SK-N-MC (cell line): ENCODE measurements around the gene SEMA3B.
A peak's percentile ranks its signal among the peaks of the same experiment; 100 is the strongest.
"Not testable (repeated sequence)": the region's sequence is repeated elsewhere in the genome, so short reads cannot be mapped to it uniquely, and the experiment has no call there.

Experiments used
- DNase-seq: peaks from one replicate; pipeline ENCODE4 v3.0.0-alpha.2; 2011; ENCODE audit warnings: low read depth, low spot score
- H3K27ac ChIP-seq: fragments of 200-600 bp; sonication (generic); 2 replicates; pipeline ENCODE4 v1.5.1; 2016; ENCODE audit warnings: mixed run types
- H3K36me3 ChIP-seq: fragments of 200-600 bp; sonication (generic); 2 replicates; pipeline ENCODE4 v1.6.1; 2017; ENCODE audit warnings: antibody characterized with exemption, low read length, mixed read lengths; ENCODE audit not compliant: insufficient read depth
- H3K4me3 ChIP-seq: fragments of 200-600 bp; sonication (generic); 2 replicates; pipeline ENCODE4 v1.5.1; 2016
- H3K9ac ChIP-seq: fragments of 200-600 bp; sonication (generic); 2 replicates; pipeline ENCODE4 v1.8.0; 2017; ENCODE audit warnings: mixed run types, mixed read lengths; ENCODE audit not compliant: insufficient read length
- H3K9me3 ChIP-seq: fragments of 200-600 bp; sonication (generic); 2 replicates; pipeline ENCODE4 v1.6.1; 2017; ENCODE audit warnings: low read depth, mild to moderate bottlenecking, antibody characterized with exemption, low read length, moderate library complexity, mixed read lengths
- EZH2 ChIP-seq: fragments of 200-600 bp; sonication (generic); IDR thresholded peaks from one replicate; pipeline ENCODE4 v1.6.1; 2017; ENCODE audit warnings: antibody characterized with exemption
- FOXP2 ChIP-seq: optimal IDR thresholded peaks from 2 replicates; pipeline ENCODE3; 2011; ENCODE audit warnings: mild to moderate bottlenecking, moderate library complexity; ENCODE audit not compliant: insufficient read depth; ENCODE audit errors: extremely low read length, control extremely low read depth
- POLR2AphosphoS5 ChIP-seq: IDR thresholded peaks from 2 replicates; pipeline ENCODE4 v1.6.1; 2012; ENCODE audit warnings: mild to moderate bottlenecking, low read depth, low read length, borderline replicate concordance

SEMA3B gene

DNA sequence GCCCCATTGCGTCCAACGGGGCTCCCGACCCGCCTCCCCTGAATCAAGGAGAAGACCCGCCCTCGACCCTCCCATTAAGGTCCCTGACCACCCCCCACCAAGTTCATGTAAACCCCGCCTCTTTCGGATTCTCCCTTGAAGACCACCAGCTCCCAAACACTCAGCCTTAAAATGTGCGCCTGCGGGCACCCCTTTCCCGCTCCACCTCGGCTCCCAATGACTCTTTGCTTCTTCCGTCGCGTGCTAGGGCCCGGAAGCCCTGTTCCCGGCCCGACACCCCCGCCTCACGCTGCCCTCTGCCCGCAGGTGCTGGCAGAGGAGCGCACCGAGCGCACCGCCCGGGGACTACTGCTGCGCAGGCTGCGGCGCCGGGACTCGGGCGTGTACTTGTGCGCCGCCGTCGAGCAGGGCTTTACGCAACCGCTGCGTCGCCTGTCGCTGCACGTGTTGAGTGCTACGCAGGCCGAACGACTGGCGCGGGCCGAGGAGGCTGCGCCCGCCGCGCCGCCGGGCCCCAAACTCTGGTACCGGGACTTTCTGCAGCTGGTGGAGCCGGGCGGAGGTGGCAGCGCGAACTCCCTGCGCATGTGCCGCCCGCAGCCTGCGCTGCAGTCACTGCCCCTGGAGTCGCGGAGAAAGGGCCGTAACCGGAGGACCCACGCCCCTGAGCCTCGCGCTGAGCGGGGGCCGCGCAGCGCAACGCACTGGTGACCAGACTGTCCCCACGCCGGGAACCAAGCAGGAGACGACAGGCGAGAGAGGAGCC is 7.2 kb downstream of the SEMA3B start:
- no peak for TF ChIP-seq FOXP2
- no peak for TF ChIP-seq POLR2AphosphoS5
- TF ChIP-seq EZH2: no peak
- no peak for DNase-seq
- Histone ChIP-seq H3K4me3 (no peak overlapping the region), H3K9me3 (no peaks in the 10 kb centered on the region), H3K36me3 (no peaks in the 10 kb centered on the region), H3K9ac (no peak overlapping the region), H3K27ac (no peak overlapping the region)

DNA sequence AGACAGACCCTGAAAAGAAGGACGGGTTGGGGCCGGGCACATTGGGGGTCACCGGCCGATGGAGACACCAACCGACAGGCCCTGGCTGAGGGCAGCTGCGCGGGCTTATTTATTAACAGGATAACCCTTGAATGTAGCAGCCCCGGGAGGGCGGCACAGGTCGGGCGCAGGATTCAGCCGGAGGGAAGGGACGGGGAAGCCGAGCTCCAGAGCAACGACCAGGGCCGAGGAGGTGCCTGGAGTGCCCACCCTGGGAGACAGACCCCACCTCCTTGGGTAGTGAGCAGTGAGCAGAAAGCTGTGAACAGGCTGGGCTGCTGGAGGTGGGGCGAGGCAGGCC is 7.8 kb downstream of the SEMA3B start:
- H3K9ac ChIP-seq: no peak overlapping the region
- no peaks in the 10 kb centered on the region for H3K36me3 ChIP-seq
- DNase-seq: no peak
- H3K4me3 ChIP-seq: no peak overlapping the region
- TF ChIP-seq FOXP2: no peak
- no peak for TF ChIP-seq POLR2AphosphoS5
- no peak for TF ChIP-seq EZH2
- H3K27ac ChIP-seq: no peak overlapping the region
- H3K9me3 ChIP-seq: no peaks in the 10 kb centered on the region

DNA sequence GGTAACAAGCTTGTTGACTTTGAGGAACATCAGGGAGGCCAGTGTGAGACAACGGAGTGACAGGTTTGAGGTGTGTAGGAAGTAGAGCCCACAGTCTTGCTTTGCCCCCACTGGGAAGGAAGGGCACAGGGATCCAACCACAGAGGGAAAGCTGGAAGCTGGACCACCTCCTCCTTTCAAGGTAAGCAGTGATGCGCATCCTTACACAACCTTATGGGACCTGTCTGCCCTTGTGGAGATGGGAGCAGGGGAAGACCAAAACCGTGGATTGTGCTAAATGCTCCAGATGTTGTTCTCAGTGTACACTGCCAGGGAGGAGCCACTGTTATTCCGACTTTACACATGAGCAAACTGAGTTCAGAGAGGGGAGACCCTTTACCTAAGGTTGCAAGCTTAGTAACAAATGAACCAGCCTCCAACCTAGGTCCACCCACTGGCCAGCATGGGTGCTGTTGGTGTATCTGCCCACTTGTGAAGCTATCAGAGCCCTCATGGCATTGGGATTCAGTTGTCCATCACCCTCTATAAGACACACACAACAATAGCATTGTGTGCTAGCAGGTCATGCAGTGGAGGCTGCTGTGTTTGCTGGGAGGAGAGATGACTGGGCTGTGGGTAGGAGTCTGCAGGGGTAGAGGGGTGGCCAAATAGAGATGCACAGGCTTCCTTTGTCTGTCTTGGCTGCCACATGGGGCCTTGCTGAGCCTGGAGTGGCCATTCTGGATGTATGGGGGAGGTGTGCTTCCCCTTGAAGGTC is 9.4 kb downstream of the SEMA3B start:
- Histone ChIP-seq H3K36me3 (no peaks in the 10 kb centered on the region), H3K9ac (no peak overlapping the region)
- TF ChIP-seq EZH2 (no peak), POLR2AphosphoS5 (no peak)

DNA sequence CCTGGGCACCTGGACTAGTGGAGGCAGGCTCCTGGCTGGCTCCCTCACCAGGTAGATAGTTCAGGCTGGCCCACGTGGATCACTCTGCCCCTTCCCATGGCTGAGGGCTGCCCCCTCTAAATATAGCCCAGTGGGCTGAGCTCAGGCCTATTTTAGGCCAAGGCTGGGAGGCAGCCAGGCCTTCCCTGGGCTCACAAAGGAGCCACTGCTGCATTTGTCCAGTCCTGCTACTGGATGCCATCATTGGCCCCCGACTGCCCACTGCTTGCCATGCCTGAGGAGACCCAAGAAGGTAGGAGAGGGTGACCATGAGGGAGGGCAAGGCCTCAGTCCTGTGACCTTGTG is 9.9 kb downstream of the SEMA3B start, which contains the start of gene LSMEM2:
TSS of gene LSMEM2 (plus strand) at position 208 of the 345 bp plus-strand sequence. CDS start at position 235, 27 bp downstream.
- no peak within 1 kb of the TSS for H3K4me3 ChIP-seq
- H3K9ac ChIP-seq: no peak within 1 kb of the TSS
- H3K27ac ChIP-seq: no peak within 1 kb of the TSS
- H3K9me3 ChIP-seq: no peaks in the 10 kb centered on the region
- no peak for TF ChIP-seq FOXP2
- no peak for TF ChIP-seq POLR2AphosphoS5
- no peak for TF ChIP-seq EZH2
- DNase-seq: no peak
- H3K36me3 ChIP-seq: no peaks in the 10 kb centered on the region

More for the DNA sequence above, 9.4 kb downstream of the SEMA3B start:
- Histone ChIP-seq H3K9me3 (no peaks in the 10 kb centered on the region), H3K27ac (no peak overlapping the region), H3K4me3 (no peak overlapping the region)
- DNase-seq: no peak

DNA sequence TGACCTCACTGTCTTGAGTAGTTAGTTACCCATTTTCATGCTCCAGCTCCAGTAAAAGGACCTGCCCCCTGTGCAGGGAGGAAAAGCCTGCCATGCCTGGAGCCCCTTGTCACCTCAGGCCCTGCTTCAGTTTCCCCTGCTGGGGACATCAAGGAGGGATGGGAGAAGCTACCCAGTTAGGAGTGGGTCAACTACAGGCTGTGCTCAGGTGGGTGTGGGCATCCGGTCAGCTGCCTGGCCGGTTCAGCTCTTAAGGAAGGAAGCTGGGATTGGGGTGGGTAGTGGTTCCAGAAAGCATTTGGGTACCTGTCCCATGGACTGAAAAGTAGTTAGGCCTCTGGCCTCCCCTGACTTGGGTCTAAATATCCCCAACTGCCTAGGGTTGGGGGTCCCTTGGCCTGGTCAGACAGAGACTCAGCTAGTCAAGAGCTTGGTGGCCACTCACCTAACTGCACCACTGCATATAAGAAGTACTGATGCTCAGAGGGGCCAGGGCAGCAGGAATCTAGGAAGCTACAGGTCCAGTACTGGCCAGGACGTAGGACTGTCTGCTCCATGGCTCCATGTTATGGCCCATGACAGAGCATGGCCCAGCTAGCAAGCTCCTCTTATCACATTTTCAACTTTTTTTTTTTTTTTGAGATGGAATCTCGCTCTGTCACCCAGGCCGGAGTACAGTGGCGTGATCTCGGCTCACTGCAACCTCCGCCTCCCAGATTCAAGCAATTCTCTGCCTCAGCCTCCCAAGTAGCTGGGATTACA is 10.5 kb downstream of the SEMA3B start:
- no peaks in the 10 kb centered on the region for H3K9me3 ChIP-seq
- no peak for DNase-seq
- H3K4me3 ChIP-seq: no peak overlapping the region
- TF ChIP-seq FOXP2: no peak
- TF ChIP-seq EZH2: no peak
- TF ChIP-seq POLR2AphosphoS5: no peak
- H3K36me3 ChIP-seq: no peaks in the 10 kb centered on the region
- H3K9ac ChIP-seq: no peak overlapping the region
- H3K27ac ChIP-seq: no peak overlapping the region

DNA sequence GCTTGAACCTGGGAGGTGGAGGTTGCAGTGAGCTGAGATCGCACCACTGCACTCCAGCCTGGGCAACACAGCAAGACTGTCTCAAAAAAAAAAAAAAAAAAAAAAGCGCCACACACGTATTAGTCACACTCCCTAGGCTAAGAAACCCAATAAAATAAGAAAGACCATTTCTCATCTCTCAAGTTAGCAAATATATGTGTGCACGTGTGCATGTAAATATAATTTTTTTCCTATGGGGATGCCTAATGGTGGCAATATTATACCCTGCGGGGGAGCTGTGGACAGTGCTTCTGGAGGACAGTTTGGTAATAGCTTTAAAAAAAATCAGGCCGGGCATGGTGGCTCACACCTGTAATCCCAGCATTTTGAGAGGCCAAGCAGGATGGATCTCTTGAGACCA is 15.2 kb downstream of the SEMA3B start:
- H3K9ac ChIP-seq, DNase-seq, H3K9me3 ChIP-seq, H3K4me3 ChIP-seq, H3K27ac ChIP-seq, H3K36me3 ChIP-seq: not testable (repeated sequence)

DNA sequence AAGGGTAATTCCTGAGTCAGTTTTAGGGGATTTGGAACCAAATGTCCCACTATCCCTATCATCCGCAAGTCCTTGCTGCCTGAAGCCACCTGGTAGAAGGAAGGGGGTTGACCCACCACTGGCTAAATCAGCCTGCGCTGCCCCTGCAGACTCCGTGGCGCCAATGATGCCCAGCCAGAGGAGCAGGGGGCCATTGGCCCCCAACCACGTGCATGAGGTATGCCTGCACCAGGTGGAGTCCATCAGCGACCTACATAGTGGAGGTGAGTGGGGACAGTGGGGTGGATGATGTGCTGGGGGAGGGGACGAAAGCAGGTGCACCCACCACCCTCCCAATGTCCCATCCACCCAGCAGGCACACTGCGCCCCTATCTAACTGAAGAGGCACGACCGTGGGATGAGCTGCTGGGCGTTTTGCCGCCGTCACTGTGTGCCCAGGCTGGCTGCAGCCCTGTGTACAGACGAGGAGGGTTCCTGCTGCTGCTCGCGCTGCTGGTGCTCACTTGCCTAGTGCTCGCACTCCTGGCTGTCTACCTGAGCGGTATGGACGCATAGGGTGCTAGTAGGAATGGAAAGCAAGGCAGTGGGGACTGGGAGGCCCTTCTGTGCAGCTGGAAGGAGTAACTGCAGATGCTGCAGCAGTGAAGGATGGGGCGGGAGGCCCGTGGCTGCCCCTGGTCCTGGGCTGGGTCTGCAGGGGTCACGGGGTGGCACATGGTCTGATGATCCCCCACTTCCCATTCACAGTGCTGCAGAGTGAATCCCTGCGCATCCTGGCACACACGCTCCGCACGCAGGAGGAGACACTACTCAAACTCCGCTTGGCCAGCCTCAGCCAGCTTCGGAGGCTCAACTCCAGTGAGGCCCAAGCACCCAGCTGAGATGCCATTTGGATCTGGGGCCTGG is 17.6 kb downstream of the SEMA3B start:
- Histone ChIP-seq H3K9ac (no peak overlapping the region), H3K27ac (no peak overlapping the region), H3K9me3 (no peaks in the 10 kb centered on the region), H3K4me3 (no peak overlapping the region), H3K36me3 (peaks cover 14% of the 10 kb centered on the region; the same call in 1 of the 2 replicates)
- TF ChIP-seq POLR2AphosphoS5 (peak; percentile 2; the same call in 1 of the 2 replicates), EZH2 (no peak), FOXP2 (no peak)
- DNase-seq: no peak
